ENCODE measurements around the gene F2RL2. TPM values are rescaled to one million over a fixed set of nuclear protein-coding genes. Genes with fewer than 3 reads are reported as not detected.

The F2RL2 gene
- total RNA-seq, 4 donors from 2014 or later, result 0.79 to 1.9 (median 1.0) TPM

DNA sequence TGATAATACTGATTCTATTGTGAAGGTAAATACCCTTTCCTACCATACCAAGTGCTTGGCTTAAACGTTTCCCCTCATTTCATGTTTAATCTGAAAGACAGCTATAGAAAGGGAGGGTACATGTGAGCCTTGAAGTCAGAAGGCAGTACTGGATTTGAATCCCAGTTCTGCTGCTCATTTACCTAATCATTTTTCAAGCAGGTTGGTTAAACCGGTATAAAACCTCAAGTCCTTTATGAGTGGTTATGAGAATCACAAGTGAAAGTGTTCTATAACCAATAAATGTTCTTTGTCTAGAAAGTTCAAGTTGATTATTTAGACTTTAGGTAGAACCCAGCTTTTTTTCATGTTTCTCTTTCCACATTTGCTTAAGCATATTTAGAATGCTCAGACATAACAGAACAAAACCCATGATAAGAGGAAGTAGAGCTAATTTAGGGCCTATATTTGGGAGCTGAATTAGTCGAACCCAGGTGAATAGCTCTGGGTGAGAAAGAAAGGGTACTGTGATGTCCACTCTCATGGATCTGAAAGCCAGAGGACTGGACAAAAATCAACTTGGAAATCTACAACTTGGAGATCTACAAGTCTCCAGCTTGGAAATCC lies 29.7 kb upstream of the F2RL2 start:
- Histone ChIP-seq H3K27me3 (no peaks in the 10 kb centered on the region), H3K4me3 (no peak overlapping the region), H3K36me3 (no peaks in the 10 kb centered on the region), H3K27ac (no peak overlapping the region), H3K4me1 (no peaks in the 10 kb centered on the region), H3K9me3 (peaks cover 8% of the 10 kb centered on the region)
- no peak for TF ChIP-seq POLR2A (IDR thresholded peaks at IDR 0.05)
- TF ChIP-seq POLR2AphosphoS5 (IDR thresholded peaks at IDR 0.05), result no peak
- 88% methylated on average over 3 of the region's 3 CpGs for WGBS
- DNase-seq (ENCODE audit: low spot score in 2 of 2), result no peak

DNA sequence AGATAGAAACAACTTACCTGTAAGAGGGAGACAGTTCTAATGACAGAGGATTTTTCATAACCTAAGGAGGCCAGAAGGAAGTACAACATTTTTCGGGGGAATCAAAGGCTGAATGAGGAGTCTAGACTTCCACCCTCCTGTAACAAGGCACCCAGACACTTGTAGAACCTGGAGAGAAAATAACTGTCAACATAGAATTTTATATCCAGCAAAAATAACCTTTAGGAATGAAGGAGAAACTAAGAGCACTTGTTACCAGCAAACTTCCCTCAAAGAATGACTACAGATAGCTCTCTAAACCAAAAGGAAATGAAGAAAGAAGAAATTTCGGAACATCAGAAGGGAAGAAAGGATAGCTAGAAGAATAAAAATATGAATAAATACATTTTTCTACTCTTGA lies 25.9 kb upstream of the F2RL2 start:
- no peaks in the 10 kb centered on the region for H3K36me3 ChIP-seq
- no peak for TF ChIP-seq POLR2AphosphoS5 (IDR thresholded peaks at IDR 0.05)
- H3K4me3 ChIP-seq, result no peak overlapping the region
- H3K27me3 ChIP-seq, result no peaks in the 10 kb centered on the region
- no peak overlapping the region for H3K27ac ChIP-seq
- WGBS, result 93% methylated on average over 2 of the region's 2 CpGs
- H3K9me3 ChIP-seq, result peaks cover 8% of the 10 kb centered on the region
- no peak for DNase-seq (ENCODE audit: low spot score in 2 of 2)
- H3K4me1 ChIP-seq, result no peaks in the 10 kb centered on the region

DNA sequence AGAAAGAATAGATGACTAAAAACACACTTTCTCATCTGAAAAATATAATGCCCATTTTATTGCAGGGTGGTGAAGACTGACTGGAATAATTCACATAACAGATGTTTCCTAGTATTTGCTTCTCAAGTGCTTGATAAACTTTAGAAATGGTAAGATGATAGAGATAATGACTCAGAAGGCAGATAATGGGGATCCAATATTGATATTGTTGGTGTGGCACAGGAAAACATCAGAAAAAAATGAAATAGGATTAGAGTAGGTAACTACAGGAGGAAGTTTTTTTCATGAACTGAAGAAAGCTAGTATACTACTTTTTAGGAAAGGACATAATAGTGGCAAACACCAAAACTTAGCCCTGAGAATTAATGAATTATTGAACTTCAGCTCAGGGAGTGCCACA lies 20.2 kb upstream of the F2RL2 start:
- no peak for DNase-seq (ENCODE audit: low spot score in 2 of 2)
- Histone ChIP-seq H3K4me1 (no peaks in the 10 kb centered on the region), H3K27ac (no peak overlapping the region), H3K4me3 (no peak overlapping the region), H3K36me3 (no peaks in the 10 kb centered on the region), H3K9me3 (no peaks in the 10 kb centered on the region), H3K27me3 (no peaks in the 10 kb centered on the region)
- TF ChIP-seq EP300 (IDR thresholded peaks at IDR 0.05) (no peak), POLR2AphosphoS5 (IDR thresholded peaks at IDR 0.05) (no peak), POLR2A (IDR thresholded peaks at IDR 0.05) (no peak)
- TF ChIP-seq, protein P1, sequence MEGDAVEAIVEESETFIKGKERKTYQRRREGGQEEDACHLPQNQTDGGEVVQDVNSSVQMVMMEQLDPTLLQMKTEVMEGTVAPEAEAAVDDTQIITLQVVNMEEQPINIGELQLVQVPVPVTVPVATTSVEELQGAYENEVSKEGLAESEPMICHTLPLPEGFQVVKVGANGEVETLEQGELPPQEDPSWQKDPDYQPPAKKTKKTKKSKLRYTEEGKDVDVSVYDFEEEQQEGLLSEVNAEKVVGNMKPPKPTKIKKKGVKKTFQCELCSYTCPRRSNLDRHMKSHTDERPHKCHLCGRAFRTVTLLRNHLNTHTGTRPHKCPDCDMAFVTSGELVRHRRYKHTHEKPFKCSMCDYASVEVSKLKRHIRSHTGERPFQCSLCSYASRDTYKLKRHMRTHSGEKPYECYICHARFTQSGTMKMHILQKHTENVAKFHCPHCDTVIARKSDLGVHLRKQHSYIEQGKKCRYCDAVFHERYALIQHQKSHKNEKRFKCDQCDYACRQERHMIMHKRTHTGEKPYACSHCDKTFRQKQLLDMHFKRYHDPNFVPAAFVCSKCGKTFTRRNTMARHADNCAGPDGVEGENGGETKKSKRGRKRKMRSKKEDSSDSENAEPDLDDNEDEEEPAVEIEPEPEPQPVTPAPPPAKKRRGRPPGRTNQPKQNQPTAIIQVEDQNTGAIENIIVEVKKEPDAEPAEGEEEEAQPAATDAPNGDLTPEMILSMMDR (IDR thresholded peaks at IDR 0.05), result no peak

DNA sequence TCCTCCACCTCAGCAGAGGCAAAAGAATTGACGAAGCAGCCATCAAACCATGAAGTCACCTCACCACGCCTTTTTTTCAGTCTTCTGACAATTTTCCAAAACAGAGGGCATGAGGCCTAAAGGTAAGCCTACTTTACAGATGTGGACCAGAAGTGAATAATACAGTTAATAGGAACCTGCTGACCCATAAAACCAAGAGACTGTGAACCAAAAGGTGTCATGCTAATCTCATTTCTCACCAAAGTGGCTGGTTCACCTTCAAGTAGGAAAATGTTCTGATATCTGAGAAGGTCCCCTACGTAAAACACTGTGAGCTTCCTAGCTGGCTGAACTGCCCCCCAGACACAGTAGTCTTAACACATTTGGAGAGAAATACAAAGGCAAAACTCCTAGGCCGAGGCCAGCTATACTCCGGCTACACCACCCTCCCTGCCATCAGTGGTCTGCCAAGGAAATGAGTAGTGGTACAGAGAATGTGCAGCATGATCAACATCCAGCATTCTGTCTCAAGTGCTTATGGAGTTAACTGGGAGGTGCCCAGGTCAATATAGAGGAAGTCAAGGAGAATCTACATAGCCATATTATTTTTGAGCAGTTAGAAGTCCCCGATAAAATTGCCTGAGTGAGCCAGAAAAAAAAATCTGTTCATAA lies 19.3 kb upstream of the F2RL2 start:
- H3K9me3 ChIP-seq, result no peaks in the 10 kb centered on the region
- TF ChIP-seq, protein P1 (IDR thresholded peaks at IDR 0.05), result no peak
- TF ChIP-seq POLR2AphosphoS5 (IDR thresholded peaks at IDR 0.05), result no peak
- no peak for TF ChIP-seq POLR2A (IDR thresholded peaks at IDR 0.05)
- TF ChIP-seq EP300 (IDR thresholded peaks at IDR 0.05), result no peak
- no peak overlapping the region for H3K4me3 ChIP-seq
- H3K27me3 ChIP-seq, result no peaks in the 10 kb centered on the region
- H3K36me3 ChIP-seq, result no peaks in the 10 kb centered on the region
- H3K4me1 ChIP-seq, result no peaks in the 10 kb centered on the region
- no peak for DNase-seq (ENCODE audit: low spot score in 2 of 2)
- WGBS, result 92% methylated on average over 6 of the region's 6 CpGs
- no peak overlapping the region for H3K27ac ChIP-seq

DNA sequence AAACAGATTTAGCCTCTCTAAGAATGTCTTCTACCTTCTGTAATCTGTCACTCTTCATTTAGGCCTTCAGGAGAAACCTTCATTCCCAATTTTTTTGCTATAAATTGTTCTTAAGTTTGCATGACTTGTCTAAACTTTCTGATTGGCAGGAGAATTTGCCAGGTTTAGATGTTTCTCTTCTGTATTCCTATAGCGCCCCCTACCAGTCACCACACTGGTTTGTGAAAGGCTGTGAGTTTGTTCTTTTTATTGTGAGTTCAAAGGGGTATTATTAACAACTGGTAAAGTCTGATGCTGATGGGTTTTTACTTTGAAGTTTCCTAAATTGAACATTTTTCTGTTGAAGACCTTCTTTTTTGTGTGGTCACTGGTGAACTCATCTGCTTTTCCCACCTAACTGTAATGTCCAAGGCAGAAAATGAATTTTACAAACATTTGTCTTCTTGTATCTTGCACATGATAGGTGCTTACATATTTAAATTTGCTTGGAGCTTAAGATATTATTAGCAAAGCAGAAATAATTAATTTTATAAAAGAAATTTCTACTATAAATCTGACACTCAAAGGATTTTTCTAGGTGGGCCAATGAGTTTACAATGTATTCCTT lies 18.4 kb upstream of the F2RL2 start:
- 24% methylated on average over 1 of the region's 1 CpG for WGBS
- Histone ChIP-seq H3K36me3 (no peaks in the 10 kb centered on the region), H3K4me1 (no peaks in the 10 kb centered on the region), H3K9me3 (no peaks in the 10 kb centered on the region), H3K27me3 (no peaks in the 10 kb centered on the region), H3K27ac (no peak overlapping the region), H3K4me3 (no peak overlapping the region)
- DNase-seq (ENCODE audit: low spot score in 2 of 2), result peak in 1 of 2 donors; percentile 63
- TF ChIP-seq POLR2A (IDR thresholded peaks at IDR 0.05), result no peak
- no peak for TF ChIP-seq POLR2AphosphoS5 (IDR thresholded peaks at IDR 0.05)
- TF ChIP-seq, protein P1 (IDR thresholded peaks at IDR 0.05), result peak; percentile 49 to 56
- no peak for TF ChIP-seq EP300 (IDR thresholded peaks at IDR 0.05)

DNA sequence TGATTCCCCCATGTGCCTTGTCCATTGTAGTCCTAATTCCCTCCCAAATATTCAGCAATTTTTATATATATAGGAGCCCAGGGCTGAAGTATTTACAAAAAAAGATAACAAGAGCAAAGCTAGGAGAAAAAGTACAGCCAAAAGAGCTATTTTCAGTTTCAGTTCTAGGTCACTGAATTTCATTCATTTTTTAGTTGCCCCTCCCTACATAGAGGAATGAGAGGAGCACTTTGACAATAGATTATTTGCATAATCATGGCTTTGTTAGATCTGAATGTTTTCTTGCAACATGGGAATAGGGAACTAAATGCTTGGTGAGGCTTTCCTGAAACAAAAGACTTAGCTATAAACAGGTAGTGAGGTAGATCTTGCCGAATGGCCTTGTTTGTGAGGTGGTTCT lies 15.3 kb upstream of the F2RL2 start:
- Histone ChIP-seq H3K27me3 (no peaks in the 10 kb centered on the region), H3K36me3 (no peaks in the 10 kb centered on the region), H3K9me3 (no peaks in the 10 kb centered on the region), H3K4me3 (no peak overlapping the region), H3K4me1 (no peaks in the 10 kb centered on the region), H3K27ac (no peak overlapping the region)
- DNase-seq (ENCODE audit: low spot score in 2 of 2), result no peak
- 69% methylated on average over 1 of the region's 1 CpG for WGBS
- no peak for TF ChIP-seq EP300 (IDR thresholded peaks at IDR 0.05)
- TF ChIP-seq, protein P1 (IDR thresholded peaks at IDR 0.05), result no peak
- TF ChIP-seq POLR2AphosphoS5 (IDR thresholded peaks at IDR 0.05), result no peak
- TF ChIP-seq POLR2A (IDR thresholded peaks at IDR 0.05), result no peak
